ENCODE data around the gene ARHGEF19. TPM values are rescaled to one million over a fixed set of nuclear protein-coding genes. Genes with fewer than 3 reads are reported as not detected.
"Not testable (repeated sequence)": the region's sequence is repeated elsewhere in the genome, so short reads cannot be mapped to it uniquely, and the experiment has no call there.

The ARHGEF19 gene
- total RNA-seq, 1 experiment from 2014 or later: 1.6 TPM

DNA sequence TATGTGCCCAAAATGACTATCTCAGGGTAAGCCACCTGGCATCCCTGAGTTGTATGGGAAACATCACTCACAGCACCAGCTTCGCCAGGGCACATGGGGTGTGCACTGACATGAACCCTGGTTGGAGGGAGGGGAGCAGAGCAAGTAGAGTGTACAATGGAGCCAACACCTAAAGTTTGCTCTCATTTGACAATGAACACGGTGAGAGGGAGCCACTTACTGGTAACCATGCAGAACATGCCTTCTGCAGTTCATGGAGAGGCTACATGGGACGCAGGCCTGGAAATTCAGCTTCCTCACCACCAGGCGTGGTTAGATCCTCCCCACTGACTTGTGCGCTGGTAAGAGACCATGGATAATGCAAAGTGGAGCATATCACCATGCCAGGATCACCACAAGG, 34.5 kb upstream of the ARHGEF19 start:
- in situ Hi-C loops (cut with HindIII; ENCODE audit: low pct_unique_long_range_greater_than_20kb, low sequenced_read_pairs): no loop called here
- DNase-seq (ENCODE audit: low read depth, low spot score): no peak

DNA sequence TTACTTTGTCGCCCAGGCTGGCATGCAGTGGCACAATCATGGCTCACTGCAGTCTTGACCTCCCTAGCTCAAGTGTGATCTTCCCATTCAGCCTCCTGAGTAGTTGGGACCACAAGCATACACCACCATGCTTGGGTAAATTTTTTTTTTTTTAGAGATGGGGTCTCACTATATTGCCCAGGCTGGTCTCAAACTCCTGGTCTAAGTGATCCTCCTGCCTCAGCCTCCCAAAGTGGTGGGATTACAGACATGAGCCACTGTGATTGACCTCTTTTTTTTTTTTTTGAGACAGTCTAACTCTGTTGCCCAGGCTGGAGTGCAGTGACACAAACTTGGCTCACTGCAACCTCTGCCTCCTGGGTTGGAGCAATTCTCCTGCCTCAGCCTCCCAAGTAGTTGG, 33.8 kb upstream of the ARHGEF19 start:
- in situ Hi-C loops (cut with HindIII; ENCODE audit: low pct_unique_long_range_greater_than_20kb, low sequenced_read_pairs); DNase-seq (ENCODE audit: low read depth, low spot score): not testable (repeated sequence)

DNA sequence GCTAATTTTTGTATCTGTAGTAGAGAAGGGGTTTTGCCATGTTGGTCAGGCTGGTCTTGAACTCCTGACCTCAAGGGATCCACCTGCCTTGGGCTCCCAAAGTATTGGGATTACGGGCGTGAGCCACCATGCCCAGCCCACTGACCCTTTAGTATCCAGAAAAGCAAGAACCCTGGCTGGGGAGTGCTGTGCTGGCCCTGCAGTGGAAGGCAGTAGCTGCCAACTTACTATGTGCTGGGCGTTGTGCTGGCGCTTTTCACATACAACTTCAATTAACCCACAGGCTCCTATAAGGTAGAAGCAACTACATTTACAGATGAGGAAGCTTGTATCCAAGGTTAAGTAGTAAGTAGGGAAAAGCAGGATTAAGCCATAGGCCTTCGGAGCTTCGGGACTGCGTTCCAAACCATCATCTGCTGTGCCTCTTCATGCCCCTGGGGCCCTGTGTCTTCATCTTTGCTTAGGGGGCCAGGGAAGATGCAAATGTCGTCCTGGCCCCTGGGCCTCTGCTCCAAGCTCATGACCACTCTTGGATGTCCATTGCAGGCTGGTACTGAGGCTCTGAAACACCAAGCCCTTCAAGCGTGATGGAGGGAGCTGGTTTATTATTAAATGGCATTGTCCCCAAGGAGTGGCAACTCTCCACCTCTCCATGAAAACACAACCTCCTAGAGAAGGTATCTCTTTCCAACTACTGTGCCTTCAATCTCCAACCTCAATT, 33.2 kb upstream of the ARHGEF19 start:
- in situ Hi-C loops (cut with HindIII; ENCODE audit: low pct_unique_long_range_greater_than_20kb, low sequenced_read_pairs): no loop called here
- no peak for DNase-seq (ENCODE audit: low read depth, low spot score)

- in situ Hi-C loops (cut with HindIII; ENCODE audit: low pct_unique_long_range_greater_than_20kb, low sequenced_read_pairs): no loop called here
- DNase-seq (ENCODE audit: low read depth, low spot score): no peak
Measured at GRCh38 chr1:16244650-16245285, 32.3 kb upstream of the ARHGEF19 start.

DNA sequence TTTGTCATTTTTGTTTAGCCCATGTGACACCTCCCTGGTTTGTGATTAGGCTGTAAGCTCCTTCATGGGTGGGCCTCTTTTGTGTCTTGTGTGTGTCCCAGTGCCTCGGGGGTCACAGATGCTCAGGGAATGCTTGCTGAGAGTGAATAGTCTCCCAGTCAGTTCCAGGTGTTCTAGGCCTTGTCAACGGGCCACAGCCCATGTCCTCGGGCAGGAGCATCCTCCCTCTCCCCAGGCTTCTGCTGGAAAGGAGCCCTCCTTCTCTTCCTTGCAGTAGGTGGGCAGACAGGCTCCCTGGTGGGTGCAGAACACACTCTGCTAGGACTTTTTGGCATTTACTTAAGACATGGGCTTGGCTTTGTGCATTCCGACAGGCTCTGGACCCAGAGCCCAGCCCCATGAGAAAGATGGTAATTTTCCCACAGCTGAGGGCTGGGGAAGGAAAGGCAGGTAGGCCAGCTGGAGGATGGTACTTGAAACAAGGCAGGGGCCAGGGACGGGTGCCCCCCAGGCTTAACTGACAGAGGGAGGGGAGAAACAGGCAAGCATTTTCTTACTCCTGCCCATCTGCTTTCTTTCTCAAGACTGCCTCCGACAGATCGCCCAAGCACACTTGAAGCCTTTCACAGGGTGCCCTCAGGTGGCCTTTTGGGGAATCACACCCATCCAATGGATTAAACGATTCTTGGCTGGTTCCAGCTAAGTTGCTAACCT, 31.6 kb upstream of the ARHGEF19 start:
- in situ Hi-C loops (cut with HindIII; ENCODE audit: low pct_unique_long_range_greater_than_20kb, low sequenced_read_pairs): no loop called here
- peak; percentile 81 for DNase-seq (ENCODE audit: low read depth, low spot score)

GRCh38 chr1:16243215-16243610, 30.8 kb upstream of the ARHGEF19 start:
- in situ Hi-C loops (cut with HindIII; ENCODE audit: low pct_unique_long_range_greater_than_20kb, low sequenced_read_pairs): no loop called here
- no peak for DNase-seq (ENCODE audit: low read depth, low spot score)

- in situ Hi-C loops (cut with HindIII; ENCODE audit: low pct_unique_long_range_greater_than_20kb, low sequenced_read_pairs): no loop called here
- DNase-seq (ENCODE audit: low read depth, low spot score): no peak
Measured at GRCh38 chr1:16242556-16243214, 30.2 kb upstream of the ARHGEF19 start.

GRCh38 chr1:16241221-16241708, 28.8 kb upstream of the ARHGEF19 start:
- DNase-seq (ENCODE audit: low read depth, low spot score): no peak
- in situ Hi-C loops (cut with HindIII; ENCODE audit: low pct_unique_long_range_greater_than_20kb, low sequenced_read_pairs): no loop called here

GRCh38 chr1:16239972-16240491, 27.6 kb upstream of the ARHGEF19 start:
- in situ Hi-C loops (cut with HindIII; ENCODE audit: low pct_unique_long_range_greater_than_20kb, low sequenced_read_pairs): no loop called here
- no peak for DNase-seq (ENCODE audit: low read depth, low spot score)

DNA sequence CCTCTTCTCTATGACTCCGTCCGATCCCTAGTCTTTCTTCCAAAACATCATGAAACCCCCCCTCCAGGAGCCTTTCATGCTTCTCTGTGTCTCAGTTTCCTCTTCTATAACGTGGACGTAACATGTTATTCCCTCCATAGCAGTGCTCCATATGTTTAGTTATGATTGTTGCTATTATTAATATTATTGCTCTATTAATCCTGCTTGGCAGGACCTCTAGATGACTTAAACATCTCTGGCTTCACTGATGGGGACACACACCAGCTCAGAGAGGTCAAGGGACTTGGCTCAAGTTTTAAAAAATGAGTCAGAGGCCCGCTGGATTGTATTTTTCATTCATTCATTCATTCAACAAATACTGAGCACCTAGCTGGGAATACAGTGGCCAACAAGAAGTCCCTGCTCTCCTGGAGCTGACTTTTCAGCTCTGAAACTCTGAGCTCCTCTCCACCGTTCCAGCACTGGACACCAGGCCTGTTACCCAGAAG, 24.9 kb upstream of the ARHGEF19 start:
- in situ Hi-C loops (cut with HindIII; ENCODE audit: low pct_unique_long_range_greater_than_20kb, low sequenced_read_pairs): no loop called here

GRCh38 chr1:16236511-16237342, 24.3 kb upstream of the ARHGEF19 start, which contains the start of gene CPLANE2:
CPLANE2 (minus strand) TSS chr1:16237183; CDS start chr1:16236742, 441 bp downstream.
- in situ Hi-C loops (cut with HindIII; ENCODE audit: low pct_unique_long_range_greater_than_20kb, low sequenced_read_pairs): no loop called here

More for the DNA sequence above, 24.9 kb upstream of the ARHGEF19 start:
- DNase-seq (ENCODE audit: low read depth, low spot score): no peak

DNA sequence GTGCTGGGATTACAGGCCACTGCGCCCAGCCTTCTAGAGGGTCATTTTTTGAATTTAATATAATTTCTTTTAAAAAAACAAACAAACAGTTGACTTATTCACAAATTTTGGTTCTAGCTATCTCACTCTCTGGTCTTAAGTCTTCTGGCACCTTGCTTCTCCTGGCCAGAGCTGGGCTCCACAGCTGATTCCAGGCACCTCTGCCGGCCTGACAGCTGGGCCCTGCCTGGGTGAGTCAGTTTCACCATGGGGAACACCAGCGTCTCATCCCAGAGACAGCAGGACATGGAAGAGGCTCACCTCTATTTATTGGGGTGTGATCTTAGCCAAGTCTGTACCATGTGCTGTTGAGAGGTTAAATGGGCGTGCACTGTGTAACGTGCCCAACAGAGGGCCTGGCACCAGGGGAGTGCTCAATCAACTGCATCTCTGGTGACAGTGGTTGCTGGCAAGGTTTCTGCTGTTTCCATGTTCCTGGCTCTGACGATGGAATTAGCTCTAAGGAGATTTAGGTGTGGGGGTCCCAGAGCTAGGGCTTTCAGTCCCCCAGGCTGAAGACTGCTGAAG, 23.6 kb upstream of the ARHGEF19 start:
- peak; percentile 34 for DNase-seq (ENCODE audit: low read depth, low spot score)
- in situ Hi-C loops (cut with HindIII; ENCODE audit: low pct_unique_long_range_greater_than_20kb, low sequenced_read_pairs): no loop called here

More at GRCh38 chr1:16236511-16237342, 24.3 kb upstream of the ARHGEF19 start, which contains the start of gene CPLANE2:
- peak; percentile 90 for DNase-seq (ENCODE audit: low read depth, low spot score)

DNA sequence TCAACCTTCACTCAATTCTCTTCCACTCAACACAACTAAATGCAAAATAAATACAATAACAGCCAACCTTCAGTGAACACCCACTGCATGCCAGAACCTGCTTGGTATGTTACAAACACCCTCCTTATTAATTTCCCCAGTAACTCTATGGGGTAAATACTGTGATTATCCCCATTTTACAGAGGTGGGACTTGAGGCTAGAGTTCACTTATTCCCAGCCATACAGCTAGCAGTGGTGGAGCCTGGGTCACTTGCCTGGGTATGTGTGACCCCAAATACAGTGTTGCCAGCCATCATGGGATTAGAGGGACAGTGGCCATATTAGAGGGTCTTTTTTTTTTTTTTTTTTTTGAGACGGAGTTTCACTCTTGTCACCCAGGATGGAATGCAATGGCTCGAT, 22.9 kb upstream of the ARHGEF19 start:
- in situ Hi-C loops (cut with HindIII; ENCODE audit: low pct_unique_long_range_greater_than_20kb, low sequenced_read_pairs): no loop called here
- no peak for DNase-seq (ENCODE audit: low read depth, low spot score)

- in situ Hi-C loops (cut with HindIII; ENCODE audit: low pct_unique_long_range_greater_than_20kb, low sequenced_read_pairs): no loop called here
Measured at GRCh38 chr1:16233431-16233830, 21.0 kb upstream of the ARHGEF19 start.

GRCh38 chr1:16232316-16232710, 19.9 kb upstream of the ARHGEF19 start:
- in situ Hi-C loops (cut with HindIII; ENCODE audit: low pct_unique_long_range_greater_than_20kb, low sequenced_read_pairs): no loop called here
- DNase-seq (ENCODE audit: low read depth, low spot score): no peak

More at GRCh38 chr1:16233431-16233830, 21.0 kb upstream of the ARHGEF19 start:
- no peak for DNase-seq (ENCODE audit: low read depth, low spot score)

Measured in SK-MEL-5 (cell line).